Measurements from ENCODE around the gene IRX4.
"Not testable (repeated sequence)": the region's sequence is repeated elsewhere in the genome, so short reads cannot be mapped to it uniquely, and the experiment has no call there.

The IRX4 gene

DNA sequence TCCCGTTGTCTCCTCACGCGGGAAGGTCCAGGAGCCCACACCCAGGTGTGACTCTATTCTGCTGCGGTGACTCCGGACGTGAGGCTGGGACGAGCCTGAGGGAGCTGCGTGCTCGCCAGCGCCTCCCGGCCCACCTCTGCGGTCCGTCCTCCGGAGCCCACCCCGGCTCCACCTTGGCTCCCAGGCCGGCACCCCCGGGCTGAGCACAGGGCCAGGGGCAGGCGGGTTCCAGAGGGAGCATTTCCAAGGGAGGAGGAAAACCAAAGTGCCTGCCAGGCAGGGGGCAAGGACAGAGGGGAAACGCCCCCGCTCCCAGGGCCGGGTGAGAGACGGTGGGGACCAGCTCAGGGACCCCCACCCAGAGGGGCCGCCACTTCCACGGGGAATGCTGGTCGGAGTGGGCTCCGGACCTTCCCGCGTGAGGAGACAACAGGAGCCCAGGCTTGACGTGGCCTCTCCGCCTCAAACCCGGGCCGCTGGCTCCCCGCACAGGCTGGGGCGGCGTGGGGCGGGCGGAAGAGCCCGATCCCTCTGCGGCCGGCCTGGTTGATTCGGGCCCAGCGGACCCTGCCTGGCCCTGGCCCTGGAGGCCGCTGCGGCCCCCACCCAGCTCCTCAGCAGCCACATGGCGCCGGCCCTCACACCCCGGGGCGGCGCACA is 26.0 kb downstream of the IRX4 start:
- DNase-seq: no peak

DNA sequence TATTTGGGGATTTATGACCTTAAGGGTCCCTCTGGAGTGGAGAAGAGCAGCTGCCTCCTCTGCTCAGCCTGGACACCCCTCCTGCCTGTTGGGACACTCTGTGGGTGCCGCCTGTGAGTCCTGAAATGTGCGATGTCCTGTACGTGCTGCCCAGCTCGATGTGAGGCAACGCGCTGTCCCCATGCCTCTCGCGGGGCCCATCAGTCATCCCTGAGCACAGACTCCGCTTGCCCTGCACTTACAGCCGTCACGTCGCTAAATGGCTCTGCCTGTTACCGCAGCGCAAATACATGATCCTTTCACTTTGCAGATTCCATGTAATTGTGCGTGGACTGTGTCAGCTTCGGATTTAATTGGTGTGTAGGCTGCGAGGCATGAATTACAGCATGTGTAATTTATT is 27.1 kb downstream of the IRX4 start:
- DNase-seq: no peak

DNA sequence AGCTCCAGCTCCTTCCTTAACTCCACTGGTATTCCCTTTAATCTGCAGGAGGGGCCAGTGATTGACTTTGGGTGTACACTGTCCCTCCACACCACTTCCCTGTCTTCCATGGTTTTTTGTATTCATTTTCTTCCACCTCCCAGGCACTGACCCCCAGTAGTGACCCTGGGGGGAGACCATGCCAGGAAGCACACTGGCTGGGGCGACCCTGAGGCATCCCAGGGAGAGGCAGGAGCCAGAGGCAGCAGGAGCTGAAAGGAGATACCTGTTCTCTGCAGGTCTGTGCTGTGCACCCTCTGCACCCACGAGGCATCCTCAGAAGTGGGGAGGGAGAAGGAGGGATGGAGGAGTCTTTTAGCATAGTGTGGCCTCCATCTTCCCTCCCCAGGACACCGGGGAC is 27.6 kb downstream of the IRX4 start:
- DNase-seq: no peak

DNA sequence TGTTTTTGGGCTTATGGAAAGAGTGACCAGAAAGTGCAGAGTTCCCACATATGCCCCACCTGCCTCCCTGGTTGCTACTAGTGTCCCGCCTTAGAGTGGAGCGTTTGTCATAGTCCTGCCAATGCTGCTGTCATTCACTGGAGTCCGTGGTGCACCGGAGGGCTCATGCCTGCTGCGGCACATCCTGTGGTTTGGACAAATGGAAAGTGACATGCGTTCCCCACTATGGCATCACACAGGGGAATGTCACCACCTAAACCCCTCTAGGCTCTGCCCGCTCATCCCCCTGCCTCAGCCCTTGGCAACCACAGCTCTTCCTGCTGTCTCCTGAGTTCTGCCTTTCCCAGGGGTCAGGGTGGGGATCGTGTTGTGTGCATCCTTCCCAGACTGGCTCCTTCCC is 29.2 kb downstream of the IRX4 start:
- no peak for DNase-seq

DNA sequence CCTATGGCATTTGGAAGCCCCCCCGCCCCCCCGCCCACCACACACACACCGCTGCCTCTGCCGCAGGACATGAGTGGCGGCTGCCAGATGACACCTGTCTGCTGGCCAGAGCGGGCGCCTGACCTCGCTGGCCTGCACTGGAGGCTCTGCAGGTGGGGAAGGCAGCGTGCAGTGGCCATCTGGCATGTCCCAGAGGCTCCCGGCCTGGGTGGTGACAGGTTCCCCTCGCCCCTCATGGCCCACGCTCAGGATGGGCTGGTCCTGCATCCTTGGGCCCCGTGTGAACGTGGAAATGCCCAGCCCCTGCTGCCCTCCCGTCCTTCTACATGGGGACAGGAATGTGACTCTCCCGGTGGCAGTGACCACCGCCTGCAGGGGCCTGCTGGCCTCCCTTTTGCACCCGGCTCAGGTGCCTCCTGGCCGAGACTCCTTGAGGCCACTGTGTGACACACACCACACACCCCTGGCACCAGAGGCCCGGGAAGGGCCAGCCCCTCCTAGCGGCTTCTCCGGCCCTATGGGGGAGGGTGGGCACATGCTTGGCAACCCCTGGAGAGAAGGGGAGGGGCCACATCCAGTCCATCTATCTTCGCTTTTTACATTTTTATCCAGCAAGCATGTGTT is 30.3 kb downstream of the IRX4 start:
- no peak for DNase-seq

DNA sequence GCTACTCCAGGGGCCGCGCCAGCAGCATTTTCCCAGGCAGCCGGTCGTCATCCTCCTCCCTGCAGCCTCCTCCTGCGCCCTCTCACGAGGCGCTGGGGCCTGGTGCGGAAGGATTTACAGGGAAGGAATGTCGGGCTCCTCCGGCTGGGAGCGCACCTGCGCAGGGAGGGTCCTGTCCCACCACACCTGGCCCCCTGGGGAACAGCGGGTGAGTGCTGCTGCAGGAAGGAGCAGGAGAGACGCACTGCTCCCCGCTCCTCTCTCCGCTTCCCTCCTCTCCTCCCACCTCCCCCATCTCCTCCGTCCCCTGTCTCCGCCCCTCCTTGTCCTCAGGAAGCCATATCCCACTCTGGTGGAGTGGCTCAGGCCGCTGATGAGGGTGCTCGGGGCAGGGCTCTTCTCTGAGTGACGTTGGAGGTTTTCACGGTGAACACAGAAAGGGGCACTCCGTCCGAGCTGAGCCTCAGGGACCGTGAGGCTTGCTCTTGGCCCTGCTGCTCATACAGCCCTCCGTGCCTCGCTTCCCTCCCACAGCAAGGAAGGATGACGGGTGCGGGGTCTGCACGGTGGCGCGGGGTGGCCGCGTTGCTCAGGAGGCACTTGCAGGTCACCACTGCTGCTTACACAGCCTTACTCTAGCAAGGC is 31.3 kb downstream of the IRX4 start:
- no peak for DNase-seq

DNA sequence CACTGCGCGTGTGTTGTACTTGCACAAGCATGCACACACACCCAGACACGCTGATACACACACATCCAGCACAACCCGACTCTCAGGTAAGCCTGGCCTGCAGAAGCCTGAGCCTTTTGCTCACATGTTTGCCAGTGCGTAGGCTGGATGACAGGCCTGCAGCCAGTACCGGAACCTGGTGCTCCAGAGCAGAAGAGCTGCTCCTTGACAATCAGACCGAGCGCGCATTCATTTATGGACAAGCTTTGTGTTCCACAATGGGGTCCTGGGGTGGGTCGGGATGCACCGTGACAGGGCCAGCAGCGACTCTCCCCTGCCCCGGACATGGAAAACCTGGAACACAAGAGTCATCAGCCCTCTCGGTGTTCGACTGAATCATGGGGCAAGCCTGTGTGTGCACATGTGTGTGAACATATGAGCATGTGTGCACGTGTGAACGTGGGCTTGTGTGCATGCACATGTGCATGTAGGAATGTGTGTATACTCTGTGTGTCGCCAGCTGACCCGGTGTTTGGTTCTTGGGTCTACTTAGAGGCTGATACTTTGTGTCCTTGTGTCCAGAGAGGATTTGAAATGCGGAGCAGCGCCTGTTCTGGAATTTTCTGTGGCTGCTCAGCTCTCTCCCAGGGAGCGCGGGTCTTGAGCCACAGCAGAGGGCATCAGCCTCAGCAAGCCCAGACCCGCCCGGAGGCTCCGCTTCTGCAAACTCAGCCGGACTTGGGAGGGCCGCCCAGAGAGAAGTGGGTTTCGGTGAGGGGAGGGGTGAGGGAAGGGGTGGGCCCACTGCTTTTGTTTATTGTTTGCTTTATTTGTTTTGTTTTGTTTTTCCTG is 32.2 kb downstream of the IRX4 start:
- no peak for DNase-seq

DNA sequence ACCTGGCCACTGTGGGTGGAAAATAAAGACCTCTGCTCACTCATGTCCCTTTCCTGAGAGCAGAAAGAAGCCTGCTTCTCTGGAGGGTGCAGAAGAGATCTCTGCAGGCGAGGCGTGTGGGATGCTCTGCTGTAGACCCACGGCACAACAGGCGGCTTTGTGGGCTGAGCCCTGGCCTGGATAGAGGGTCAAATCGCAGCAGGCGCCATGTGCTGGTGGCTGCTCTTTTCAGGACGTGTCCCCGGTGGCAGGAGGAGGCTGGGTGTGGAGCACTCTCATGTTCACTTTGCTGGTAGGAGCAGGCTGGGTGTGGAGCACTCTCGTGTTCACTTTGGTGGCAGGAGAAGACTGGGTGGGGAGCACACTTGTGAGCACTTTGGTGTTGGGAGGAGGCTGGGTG is 35.1 kb downstream of the IRX4 start:
- DNase-seq: no peak

DNA sequence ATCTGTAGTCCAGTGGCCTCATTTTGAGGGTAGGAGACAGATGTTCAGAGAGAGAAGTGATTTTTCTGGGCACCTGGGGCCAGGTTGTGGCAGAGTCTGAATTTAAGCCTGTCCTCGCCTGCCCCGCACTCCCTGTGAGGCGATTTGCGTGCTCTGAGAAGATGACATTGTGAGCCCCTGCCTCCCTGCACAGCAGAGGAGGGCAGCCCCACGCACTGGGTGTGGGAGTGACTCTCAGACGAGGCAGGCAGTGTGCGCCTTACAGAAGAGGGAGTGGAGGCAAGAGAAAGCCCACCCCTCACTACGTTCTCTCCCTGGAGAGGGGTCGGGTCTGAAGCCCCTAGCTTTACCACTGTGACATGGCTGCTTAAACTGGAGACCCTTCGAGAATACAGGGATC is 35.7 kb downstream of the IRX4 start:
- no peak for DNase-seq

DNA sequence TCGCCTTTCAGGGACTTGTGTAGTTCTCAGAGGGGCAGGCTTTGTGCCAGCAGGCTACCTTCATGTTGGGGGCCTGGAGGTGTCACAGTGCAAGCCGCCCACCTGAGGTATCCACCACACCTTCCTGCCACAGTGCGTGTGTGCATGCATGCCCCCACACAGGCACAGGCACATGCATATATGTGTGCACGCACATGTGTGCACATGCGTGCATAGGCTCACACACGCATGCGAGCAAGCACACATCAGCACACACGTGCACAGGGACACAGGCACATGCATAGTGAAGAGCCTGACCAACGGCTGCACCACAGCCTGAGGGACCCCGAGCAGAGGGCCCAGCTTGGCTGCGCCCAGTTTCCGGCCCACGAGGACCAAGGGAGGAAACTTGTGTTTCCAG is 36.1 kb downstream of the IRX4 start:
- no peak for DNase-seq

DNA sequence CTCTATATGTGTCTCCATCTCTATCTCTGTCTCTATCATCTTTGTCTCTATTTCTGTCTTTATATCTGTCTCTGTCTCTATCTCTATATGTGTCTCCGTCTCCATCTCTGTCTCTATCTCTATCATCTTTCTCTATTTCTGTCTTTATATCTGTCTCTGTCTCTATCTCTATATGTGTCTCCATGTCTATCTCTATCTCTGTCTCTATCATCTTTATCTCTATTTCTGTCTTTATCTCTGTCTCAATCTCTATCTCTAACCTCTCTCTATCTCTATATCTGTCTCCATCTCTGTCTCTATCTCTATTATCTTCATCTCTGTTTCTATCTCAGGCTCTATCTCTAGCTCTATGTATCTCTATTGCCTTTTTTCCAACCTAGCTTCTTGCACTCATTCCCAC is 37.0 kb downstream of the IRX4 start:
- no peak for DNase-seq

DNA sequence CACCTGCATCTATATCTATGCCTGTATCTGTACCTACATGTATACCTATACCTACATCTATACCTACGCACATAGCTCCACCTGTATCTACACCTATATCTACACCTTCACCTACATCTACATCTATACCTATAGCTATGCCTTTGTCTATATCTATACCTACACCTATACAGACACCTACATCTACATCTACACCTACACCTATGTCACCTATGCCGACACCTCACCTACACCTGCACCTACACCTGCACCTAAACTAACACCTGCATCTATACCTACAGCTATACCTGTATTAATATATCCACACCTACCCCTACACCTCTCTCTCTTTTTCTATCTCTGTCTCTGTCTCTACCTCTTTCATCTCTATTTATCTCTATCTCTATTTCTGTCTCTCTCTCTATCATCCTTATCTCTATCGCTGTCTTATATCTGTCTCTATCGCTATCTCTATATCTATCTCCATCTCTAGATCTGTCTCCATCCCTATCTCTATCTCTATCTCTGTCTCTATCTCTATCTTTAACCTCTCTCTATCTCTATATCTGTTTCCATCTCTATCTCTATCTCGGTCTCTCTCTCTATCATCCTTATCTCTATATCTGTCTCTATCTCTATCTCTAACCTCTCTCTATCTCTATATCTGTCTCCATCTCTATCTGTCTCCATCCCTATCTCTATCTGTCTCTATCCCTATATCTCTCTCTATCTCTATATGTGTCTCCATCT is 37.9 kb downstream of the IRX4 start:
- DNase-seq: no peak

DNA sequence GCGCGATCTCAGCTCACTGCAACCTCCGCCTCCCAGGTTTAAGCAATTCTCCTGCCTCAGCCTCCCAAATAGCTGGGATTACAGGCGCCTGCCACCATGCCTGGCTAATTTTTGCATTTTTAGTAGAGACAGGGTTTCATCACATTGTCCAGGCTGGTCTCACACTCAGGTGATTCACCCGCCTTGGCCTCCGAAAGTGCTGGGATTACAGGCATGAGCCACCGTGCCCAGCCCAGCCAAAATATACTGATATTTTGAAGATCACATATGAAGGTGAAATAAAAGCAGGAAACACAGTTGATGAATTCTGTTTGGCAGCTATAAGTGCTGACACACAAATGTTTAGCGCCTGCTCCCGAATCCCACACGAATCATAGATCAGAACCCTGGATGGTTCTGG is 39.0 kb downstream of the IRX4 start:
- not testable (repeated sequence) for DNase-seq

DNA sequence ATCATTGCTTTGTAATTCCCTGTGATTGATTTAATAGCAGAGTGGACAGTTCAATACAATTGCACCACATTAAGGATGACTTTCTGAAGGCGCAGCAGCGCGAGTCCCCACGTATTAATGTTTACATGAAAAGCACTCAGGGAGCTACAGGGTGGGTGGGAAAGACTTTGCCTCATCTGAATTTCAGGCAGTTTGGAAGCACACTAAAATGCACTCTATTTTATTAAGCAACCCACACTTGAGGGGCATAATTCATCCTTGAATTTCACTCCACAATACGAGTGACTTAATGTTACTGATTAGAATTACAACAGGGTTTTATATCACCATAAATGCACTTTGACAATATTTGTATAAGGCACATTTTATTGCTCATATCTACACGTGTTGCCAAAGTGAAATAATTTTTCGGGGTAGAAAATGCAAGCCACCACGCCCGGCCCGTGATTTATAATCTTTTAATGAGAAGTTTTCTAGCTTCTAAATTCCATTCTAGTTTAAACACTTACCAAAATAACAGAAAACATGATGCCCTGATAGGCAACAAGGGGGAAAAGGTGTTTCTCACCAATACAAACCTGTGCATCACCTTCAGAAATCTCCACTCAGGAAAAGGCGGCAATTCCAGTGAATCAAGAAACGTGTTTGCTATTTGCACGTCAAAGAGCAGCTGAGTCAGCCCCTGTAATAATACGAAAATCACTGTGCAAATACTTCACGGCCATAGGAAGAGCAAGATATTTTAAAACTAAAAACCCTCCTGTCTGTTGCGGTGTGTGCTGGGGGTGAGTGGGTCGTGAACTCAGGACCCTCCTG is 40.5 kb downstream of the IRX4 start:
- no peak for DNase-seq

DNA sequence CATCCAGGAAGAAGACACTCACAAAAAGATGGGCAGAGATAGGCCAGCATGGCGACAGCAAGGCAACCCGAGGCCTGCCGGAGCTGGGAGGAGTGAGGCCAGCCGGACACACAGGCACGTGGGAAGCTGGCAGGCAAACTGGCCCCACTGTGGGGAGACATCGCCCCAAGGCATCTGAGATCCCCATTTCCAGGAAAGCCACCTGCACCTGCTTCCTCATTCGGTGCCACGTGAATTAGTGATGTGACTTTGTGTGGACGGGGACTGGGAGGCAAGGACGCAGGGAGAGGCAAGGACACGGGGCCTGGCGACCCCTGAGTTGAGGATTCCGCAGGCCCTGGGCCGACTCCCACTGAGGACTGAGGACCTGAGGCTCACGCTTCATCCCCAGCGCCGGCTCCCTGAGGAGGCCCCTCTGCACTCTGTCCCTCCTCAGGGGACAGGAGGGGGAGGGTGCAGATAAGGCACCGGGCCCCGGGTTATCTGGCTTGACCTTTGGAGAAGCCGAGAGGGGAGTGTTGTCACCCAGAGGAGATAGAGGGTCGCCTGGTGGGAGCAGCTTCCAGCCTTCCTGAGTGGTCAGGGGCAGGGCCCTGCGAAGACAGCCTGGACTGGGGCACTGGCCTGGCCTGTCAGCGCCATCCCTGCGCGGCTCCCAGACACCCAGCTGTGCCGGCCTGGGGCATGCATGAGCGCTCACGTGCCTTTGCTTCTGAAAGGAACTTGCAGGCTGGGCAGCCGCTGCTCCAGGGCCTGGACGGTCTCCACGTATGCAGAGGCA is 41.8 kb downstream of the IRX4 start:
- no peak for DNase-seq

DNA sequence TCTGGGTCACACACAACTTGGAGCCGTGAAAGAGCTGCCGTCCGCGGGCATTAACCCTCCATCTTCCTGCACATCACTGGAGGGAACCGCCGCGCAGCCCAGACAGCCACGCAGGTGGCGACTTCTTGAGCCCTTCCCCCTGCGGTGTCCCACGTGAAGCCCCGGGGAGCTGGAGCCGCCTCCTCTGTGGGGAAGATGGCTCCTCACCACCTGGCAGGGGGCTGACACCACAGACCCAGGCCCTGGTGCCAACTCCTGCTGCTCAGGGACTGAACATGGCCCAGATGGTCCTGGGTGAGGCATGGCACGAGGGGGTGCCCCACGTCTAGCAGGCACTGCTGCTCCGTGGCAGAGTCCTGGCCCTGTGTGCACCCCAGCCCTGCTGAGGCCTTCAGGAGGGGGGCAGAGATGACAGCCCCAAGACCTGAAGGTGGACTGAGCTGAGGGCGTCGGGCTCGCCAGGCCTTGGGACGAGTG is 42.6 kb downstream of the IRX4 start:
- no peak for DNase-seq

DNA sequence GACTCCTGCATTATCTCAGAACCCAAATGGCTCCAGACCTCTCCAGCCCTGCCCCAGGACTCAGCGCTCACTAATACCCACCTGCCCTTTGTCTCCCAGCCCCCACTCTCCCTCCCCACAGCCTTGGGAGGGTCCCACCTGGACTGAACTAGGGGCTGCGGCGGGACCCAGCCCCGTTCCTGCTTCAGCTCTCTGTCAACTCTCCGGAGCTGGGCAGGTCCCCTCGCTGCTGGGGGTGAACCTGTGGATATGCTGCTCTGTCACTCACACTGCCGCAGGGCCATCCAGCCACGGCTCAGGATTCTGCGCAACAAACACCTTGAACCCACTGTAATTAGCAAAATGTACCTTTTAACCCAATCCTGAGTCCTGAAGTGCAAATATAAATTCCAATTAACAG is 44.7 kb downstream of the IRX4 start:
- DNase-seq: no peak

DNA sequence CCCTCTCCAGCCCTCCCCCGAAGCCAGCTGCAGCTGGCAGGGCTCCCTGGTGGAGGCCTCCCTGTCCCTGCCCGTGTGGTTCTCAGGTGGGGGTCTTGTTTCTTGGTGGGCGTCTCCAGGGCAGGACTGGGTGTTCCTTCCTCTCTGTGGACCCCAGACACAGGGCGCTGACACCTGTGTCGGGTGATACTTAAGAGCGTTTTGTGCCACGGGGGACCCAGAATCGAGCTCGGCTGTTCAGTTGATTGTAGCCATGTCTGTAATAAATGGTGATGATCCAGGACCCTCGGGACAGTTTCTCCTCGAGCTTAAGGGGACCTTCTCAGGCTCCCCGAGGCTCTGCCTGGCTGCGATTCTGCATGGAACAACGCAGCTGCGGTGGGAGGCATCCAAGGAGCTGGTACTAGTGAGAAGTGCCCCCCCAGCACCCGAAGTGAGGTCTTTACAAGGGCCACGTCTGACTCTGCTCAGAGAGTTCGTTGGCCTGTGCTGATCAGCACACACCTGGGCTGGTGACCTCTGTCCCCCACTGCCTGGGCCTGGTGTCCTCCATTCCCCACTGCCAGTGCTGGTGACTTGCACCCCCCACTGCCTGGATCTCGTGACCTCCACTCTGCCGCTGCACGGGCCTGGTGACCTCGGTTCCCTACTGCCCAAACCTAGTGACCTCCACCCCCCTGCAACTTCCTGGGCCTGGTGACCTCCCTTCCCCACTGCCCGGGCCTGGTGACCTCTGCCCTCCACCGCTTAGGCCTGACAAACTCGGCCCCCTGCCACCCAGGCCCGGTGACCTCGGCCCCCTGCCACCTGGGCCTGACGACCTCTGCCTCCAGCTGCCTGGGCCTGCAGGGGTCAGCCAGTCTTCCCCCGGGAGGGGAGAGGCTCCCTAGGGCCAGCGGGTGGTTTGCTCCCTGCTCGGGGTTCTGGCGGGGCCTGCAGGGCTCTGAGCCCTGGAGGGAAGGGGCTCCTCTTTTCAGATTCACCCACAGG is 45.5 kb downstream of the IRX4 start:
- DNase-seq: no peak

DNA sequence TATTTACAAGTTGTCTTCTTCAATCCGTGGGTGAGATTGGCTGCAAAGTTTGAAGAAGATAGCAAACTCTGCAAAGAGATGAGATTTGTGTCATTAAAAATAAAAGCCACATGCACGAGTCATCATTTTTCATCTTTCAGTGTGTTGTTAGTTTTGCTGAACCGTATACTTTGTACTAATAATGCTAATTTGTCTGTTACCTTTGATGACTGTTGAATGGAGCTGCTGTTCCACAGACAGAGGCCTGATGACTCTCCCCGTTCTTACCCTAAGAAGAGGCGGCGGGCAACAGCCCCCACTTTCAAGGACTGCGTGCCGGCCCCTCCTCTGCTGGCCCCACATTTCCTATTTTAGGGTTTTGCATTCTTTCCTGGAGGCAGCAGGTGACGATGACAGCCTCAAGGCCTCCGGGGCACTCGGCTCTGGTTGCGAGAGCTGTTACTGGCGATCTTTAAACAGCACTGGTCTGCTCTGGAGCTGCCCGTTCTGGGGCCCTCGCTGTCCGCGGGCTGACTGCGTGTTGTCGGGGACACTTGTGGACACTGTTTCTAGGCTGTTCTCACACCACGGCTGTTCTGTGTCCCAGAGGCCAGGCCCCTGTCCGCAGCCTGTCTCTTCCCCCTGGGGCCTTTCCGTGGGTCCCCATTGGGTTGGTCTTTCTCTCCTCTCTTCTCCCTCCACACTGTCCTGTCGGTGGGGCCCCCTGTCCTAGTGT is 46.4 kb downstream of the IRX4 start:
- no peak for DNase-seq

All from CD4-positive, alpha-beta T cell treated with Interleukin-6 for 4 hours (primary cell).